K562 (cell line): ENCODE measurements around the gene SERTAD2. TPM values are rescaled to one million over a fixed set of nuclear protein-coding genes. Genes with fewer than 3 reads are reported as not detected.

Experiments
- FOS ChIP-seq: IDR thresholded peaks from 3 replicates; pipeline ENCODE4 v1.6.1; 2011; ENCODE audit not compliant: insufficient read length; ENCODE audit errors: extremely low read depth
- KHSRP ChIP-seq: fragments of 450-650 bp; IDR thresholded peaks from 2 replicates; pipeline ENCODE4 v1.6.1; 2017
- MYBL2 ChIP-seq, 2 experiments: fragments of 450-650 bp in 1 of 2; sonication (generic) in 1 of 2; formaldehyde crosslinking in 1 of 2; IDR thresholded peaks; 2 replicates each; pipeline versions ENCODE4 v1.6.1 to v1.8.1; 2017 to 2022; ENCODE audit warnings: borderline replicate concordance in 1 of 2, inconsistent platforms in 1 of 2, low read depth in 1 of 2, mild to moderate bottlenecking in 1 of 2, missing genetic modification reagents in 1 of 2, moderate library complexity in 1 of 2
- PHB2 ChIP-seq: fragments of 450-650 bp; IDR thresholded peaks from 2 replicates; pipeline ENCODE4 v1.6.1; 2017; ENCODE audit warnings: low read depth
- PTRF ChIP-seq: fragments of 450-650 bp; IDR thresholded peaks from 2 replicates; pipeline ENCODE4 v1.6.1; 2016; ENCODE audit warnings: mild to moderate bottlenecking, missing genetic modification characterization, missing compliant biosample characterization
- RBFOX2 ChIP-seq: fragments of 200-400 bp; formaldehyde crosslinking; IDR thresholded peaks from 2 replicates; pipeline ENCODE4 v1.6.1; 2017; ENCODE audit warnings: low read depth, mild to moderate bottlenecking, low read length, moderate library complexity
- RFX1 ChIP-seq: fragments of 450-650 bp; IDR thresholded peaks from 2 replicates; pipeline ENCODE4 v1.6.1; 2016; ENCODE audit warnings: mild to moderate bottlenecking, moderate library complexity
- SETDB1 ChIP-seq: IDR thresholded peaks from one replicate; pipeline ENCODE4 v1.6.1; 2012; ENCODE audit warnings: low read length, control low read depth, inconsistent platforms
- TAF15 ChIP-seq: fragments of 200-400 bp; formaldehyde crosslinking; IDR thresholded peaks from 2 replicates; pipeline ENCODE4 v1.6.1; 2017; ENCODE audit warnings: mild to moderate bottlenecking, low read depth, low read length, moderate library complexity
- TBP ChIP-seq: optimal IDR thresholded peaks from 2 replicates; pipeline ENCODE3; 2011; ENCODE audit warnings: low read depth, low read length, improper control_type of control experiment
- ZBED1 ChIP-seq: IDR thresholded peaks from 2 replicates; pipeline ENCODE4 v1.6.1; 2014
- ZNF507 ChIP-seq: conservative IDR thresholded peaks from 2 replicates; pipeline ENCODE4 v1.6.1; 2017; ENCODE audit warnings: missing genetic modification characterization, missing compliant biosample characterization
- ZNF584 ChIP-seq: fragments of 200-800 bp; sonication (Bioruptor generic); IDR thresholded peaks from 2 replicates; pipeline ENCODE4 v1.6.1; 2016; ENCODE audit warnings: low read depth, mild to moderate bottlenecking, missing genetic modification characterization, missing compliant biosample characterization
- ZNF589 ChIP-seq: fragments of 200-800 bp; sonication (Bioruptor generic); IDR thresholded peaks from 2 replicates; pipeline ENCODE4 v1.6.1; 2016; ENCODE audit warnings: low read depth, missing genetic modification characterization, missing compliant biosample characterization
- ZNF707 ChIP-seq: fragments of 250-450 bp; sonication (Bioruptor Pico); conservative IDR thresholded peaks from 2 replicates; pipeline ENCODE4 v1.8.0; 2022; ENCODE audit warnings: inconsistent platforms, mild to moderate bottlenecking, moderate library complexity
- polyA plus RNA-seq, 8 experiments: library from polyadenylated mRNA; depleted of rRNA in 4 of 8; stranded (reverse) in 5 of 8; unstranded in 3 of 8; fragments of >200 nt; fragmentation: Nextera tagmentation in 2 of 8; fragmentation: Illumina TruSeq in 1 of 8; extraction: Ambion mirVana in 2 of 8; extraction: Trizol in 1 of 8; gene quantifications; 2 replicates each; pipeline versions ENCODE4 v1.2.1 to v1.2.3, GENCODE V29; 2011 to 2014; ENCODE audit warnings: inconsistent platforms in 1 of 8, missing spikeins in 1 of 8
- total RNA-seq, 7 experiments: library from RNA; depleted of rRNA in 6 of 7; stranded (reverse); fragments of >200 nt in 6 of 7; fragmentation: Illumina TruSeq in 2 of 7; extraction: Trizol in 2 of 7; gene quantifications; 2 replicates each; pipeline versions ENCODE4 v1.2.1 to v1.2.3, GENCODE V29; 2011 to 2021; ENCODE audit warnings: low replicate concordance in 1 of 7
- TF ChIP-seq, protein P1 (sequence below): sonication (generic); formaldehyde crosslinking; IDR thresholded peaks from 2 replicates; pipeline ENCODE4 v1.8.1; 2023; ENCODE audit warnings: mild to moderate bottlenecking, missing genetic modification reagents
- TF ChIP-seq, protein P2 (sequence below): fragments of 450-650 bp; IDR thresholded peaks from 2 replicates; pipeline ENCODE4 v1.6.1; 2016
- TF ChIP-seq, protein P3 (sequence below), 2 experiments: fragments of 450-650 bp in 1 of 2; sonication (generic) in 1 of 2; formaldehyde crosslinking in 1 of 2; IDR thresholded peaks in 1 of 2; conservative IDR thresholded peaks in 1 of 2; 2 replicates each; pipeline versions ENCODE4 v1.6.1 to v1.8.1; 2016 to 2023; ENCODE audit warnings: mild to moderate bottlenecking in 2 of 2, moderate library complexity in 2 of 2, inconsistent platforms in 1 of 2, missing genetic modification reagents in 1 of 2
- TF ChIP-seq, protein P4 (sequence below): fragments of 150-350 bp; IDR thresholded peaks from 2 replicates; pipeline ENCODE4 v1.6.1; 2014; ENCODE audit warnings: low read depth, mild to moderate bottlenecking, low read length, borderline replicate concordance

The SERTAD2 gene
- total and polyA plus RNA-seq, 9 of the 15 experiments (the other 6 are each of a cell fraction or from before 2014, with no cell fraction given): 3.0 to 12.5 (median 6.1) TPM

DNA sequence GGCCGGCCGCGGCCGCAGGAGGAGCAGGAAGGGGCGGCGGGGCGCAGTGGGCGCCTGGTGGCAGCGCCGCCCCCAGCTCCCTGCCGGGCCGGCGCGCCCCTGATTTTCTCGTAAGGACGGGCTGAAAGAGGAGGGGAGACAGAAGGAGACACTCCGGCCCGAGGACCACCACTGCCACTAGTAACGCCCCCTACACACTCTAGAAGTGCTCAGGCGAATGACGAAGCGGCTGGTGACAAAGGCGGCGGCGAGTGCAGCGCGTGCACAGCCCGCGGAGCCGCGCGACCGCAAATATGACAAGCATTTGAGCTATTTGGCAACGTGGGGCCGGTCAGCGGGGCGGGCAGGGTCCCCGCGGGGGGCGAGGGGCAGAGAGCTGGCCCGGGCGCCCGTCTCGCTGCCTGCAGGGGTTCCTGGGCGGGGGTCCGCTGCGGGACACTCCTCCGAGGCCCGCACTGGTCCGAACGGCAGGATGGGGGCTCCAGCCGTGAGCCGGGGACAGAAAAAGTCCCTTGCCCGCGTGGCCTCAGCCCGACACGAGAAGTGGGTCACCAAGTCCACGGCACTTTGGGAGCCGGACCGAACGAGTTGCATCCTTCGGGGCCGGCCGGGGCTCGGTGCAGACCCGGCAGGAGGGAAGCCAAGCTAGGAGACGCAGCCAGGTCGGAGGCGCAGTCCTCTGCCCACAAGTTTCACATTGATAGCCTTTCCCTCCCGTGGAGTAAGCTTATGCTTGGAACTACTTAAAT, 524 bp upstream of the SERTAD2 start (continued):
- TF ChIP-seq PTRF (tag): no peak
- TF ChIP-seq, protein P1, sequence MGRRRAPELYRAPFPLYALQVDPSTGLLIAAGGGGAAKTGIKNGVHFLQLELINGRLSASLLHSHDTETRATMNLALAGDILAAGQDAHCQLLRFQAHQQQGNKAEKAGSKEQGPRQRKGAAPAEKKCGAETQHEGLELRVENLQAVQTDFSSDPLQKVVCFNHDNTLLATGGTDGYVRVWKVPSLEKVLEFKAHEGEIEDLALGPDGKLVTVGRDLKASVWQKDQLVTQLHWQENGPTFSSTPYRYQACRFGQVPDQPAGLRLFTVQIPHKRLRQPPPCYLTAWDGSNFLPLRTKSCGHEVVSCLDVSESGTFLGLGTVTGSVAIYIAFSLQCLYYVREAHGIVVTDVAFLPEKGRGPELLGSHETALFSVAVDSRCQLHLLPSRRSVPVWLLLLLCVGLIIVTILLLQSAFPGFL: no peak
- TF ChIP-seq ZBED1: no peak
- no peak for TF ChIP-seq FOS
- TF ChIP-seq, protein P2, sequence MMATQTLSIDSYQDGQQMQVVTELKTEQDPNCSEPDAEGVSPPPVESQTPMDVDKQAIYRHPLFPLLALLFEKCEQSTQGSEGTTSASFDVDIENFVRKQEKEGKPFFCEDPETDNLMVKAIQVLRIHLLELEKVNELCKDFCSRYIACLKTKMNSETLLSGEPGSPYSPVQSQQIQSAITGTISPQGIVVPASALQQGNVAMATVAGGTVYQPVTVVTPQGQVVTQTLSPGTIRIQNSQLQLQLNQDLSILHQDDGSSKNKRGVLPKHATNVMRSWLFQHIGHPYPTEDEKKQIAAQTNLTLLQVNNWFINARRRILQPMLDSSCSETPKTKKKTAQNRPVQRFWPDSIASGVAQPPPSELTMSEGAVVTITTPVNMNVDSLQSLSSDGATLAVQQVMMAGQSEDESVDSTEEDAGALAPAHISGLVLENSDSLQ: no peak
- TF ChIP-seq RFX1: no peak
- no peak for TF ChIP-seq KHSRP
- peak; percentile 90 for TF ChIP-seq RBFOX2
- no peak for TF ChIP-seq PHB2
- TF ChIP-seq ZNF584 (CRISPR knock-in tag): no peak
- TF ChIP-seq, protein P3, sequence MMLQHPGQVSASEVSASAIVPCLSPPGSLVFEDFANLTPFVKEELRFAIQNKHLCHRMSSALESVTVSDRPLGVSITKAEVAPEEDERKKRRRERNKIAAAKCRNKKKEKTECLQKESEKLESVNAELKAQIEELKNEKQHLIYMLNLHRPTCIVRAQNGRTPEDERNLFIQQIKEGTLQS (IDR thresholded peaks at IDR 0.05): no peak
- TF ChIP-seq, protein P3 (CRISPR knock-in tag; conservative IDR thresholded peaks at IDR 0.05): peak; percentile 64; the same call in 1 of the 2 replicates
- TF ChIP-seq TBP: peak; percentile 59
- TF ChIP-seq, protein P4, sequence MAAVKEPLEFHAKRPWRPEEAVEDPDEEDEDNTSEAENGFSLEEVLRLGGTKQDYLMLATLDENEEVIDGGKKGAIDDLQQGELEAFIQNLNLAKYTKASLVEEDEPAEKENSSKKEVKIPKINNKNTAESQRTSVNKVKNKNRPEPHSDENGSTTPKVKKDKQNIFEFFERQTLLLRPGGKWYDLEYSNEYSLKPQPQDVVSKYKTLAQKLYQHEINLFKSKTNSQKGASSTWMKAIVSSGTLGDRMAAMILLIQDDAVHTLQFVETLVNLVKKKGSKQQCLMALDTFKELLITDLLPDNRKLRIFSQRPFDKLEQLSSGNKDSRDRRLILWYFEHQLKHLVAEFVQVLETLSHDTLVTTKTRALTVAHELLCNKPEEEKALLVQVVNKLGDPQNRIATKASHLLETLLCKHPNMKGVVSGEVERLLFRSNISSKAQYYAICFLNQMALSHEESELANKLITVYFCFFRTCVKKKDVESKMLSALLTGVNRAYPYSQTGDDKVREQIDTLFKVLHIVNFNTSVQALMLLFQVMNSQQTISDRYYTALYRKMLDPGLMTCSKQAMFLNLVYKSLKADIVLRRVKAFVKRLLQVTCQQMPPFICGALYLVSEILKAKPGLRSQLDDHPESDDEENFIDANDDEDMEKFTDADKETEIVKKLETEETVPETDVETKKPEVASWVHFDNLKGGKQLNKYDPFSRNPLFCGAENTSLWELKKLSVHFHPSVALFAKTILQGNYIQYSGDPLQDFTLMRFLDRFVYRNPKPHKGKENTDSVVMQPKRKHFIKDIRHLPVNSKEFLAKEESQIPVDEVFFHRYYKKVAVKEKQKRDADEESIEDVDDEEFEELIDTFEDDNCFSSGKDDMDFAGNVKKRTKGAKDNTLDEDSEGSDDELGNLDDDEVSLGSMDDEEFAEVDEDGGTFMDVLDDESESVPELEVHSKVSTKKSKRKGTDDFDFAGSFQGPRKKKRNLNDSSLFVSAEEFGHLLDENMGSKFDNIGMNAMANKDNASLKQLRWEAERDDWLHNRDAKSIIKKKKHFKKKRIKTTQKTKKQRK: no peak
- TF ChIP-seq ZNF707 (CRISPR knock-in tag): no peak
- TF ChIP-seq MYBL2 (IDR thresholded peaks at IDR 0.05; ENCODE audit: low read depth): no peak
- no peak for TF ChIP-seq MYBL2 (CRISPR knock-in tag; IDR thresholded peaks at IDR 0.05; ENCODE audit: borderline replicate concordance)
- TF ChIP-seq TAF15: no peak
- TF ChIP-seq SETDB1: no peak
- no peak for TF ChIP-seq ZNF507 (tag)
- peak; percentile 80 for TF ChIP-seq ZNF589 (CRISPR knock-in tag)
